Panc1 (cell line): Measurements from ENCODE around the gene ARL14EPL.

Experiments
- REST ChIP-seq, 2 experiments: IDR thresholded peaks; 2 replicates each; pipeline ENCODE4 v1.6.1; 2011 to 2012; ENCODE audit warnings: low read depth in 2 of 2, control low read depth in 1 of 2, low read length in 1 of 2, mild to moderate bottlenecking in 1 of 2, moderate library complexity in 1 of 2; ENCODE audit not compliant: insufficient read depth in 1 of 2
- SIN3A ChIP-seq: IDR thresholded peaks from 2 replicates; pipeline ENCODE4 v1.6.1; 2012; ENCODE audit warnings: low read depth, mild to moderate bottlenecking, low read length, moderate library complexity, borderline replicate concordance; ENCODE audit not compliant: insufficient read depth
- TCF7L2 ChIP-seq: IDR thresholded peaks from 2 replicates; pipeline ENCODE4 v1.6.1; 2011; ENCODE audit warnings: mild to moderate bottlenecking, low read depth, low read length, inconsistent platforms
- TF ChIP-seq, protein P1 (sequence below): fragments of 450-650 bp; IDR thresholded peaks from 2 replicates; pipeline ENCODE4 v1.5.1; 2017; ENCODE audit warnings: mild to moderate bottlenecking

DNA sequence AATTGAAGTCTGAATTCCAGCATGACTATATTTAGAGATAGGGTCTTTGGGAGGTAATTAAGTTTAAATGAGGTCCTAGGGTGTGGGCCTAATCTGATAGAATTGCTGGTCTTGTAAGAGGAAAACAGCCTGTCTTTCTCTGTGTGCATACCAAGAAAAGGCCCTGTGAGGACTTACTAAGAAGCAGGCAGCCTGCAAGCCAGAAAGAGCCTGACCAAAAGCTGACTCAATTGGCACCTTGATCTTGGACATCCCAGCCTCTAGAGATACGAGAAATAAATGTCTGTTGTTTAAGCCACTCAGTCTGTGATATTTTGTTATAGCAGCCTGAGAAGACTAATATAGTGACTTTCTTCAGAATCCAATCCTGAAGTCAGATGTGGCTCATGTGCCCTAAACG lies 14.6 kb downstream of the ARL14EPL start:
- TF ChIP-seq, protein P1, sequence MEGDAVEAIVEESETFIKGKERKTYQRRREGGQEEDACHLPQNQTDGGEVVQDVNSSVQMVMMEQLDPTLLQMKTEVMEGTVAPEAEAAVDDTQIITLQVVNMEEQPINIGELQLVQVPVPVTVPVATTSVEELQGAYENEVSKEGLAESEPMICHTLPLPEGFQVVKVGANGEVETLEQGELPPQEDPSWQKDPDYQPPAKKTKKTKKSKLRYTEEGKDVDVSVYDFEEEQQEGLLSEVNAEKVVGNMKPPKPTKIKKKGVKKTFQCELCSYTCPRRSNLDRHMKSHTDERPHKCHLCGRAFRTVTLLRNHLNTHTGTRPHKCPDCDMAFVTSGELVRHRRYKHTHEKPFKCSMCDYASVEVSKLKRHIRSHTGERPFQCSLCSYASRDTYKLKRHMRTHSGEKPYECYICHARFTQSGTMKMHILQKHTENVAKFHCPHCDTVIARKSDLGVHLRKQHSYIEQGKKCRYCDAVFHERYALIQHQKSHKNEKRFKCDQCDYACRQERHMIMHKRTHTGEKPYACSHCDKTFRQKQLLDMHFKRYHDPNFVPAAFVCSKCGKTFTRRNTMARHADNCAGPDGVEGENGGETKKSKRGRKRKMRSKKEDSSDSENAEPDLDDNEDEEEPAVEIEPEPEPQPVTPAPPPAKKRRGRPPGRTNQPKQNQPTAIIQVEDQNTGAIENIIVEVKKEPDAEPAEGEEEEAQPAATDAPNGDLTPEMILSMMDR, result no peak
- TF ChIP-seq REST (IDR thresholded peaks at IDR 0.05; ENCODE audit: insufficient read depth in 1 of 2, low read depth in 2 of 2, low read length in 1 of 2) (no peak), TCF7L2 (no peak), SIN3A (no peak)
